ENCODE measurements around the gene SFR1.

The SFR1 gene

DNA sequence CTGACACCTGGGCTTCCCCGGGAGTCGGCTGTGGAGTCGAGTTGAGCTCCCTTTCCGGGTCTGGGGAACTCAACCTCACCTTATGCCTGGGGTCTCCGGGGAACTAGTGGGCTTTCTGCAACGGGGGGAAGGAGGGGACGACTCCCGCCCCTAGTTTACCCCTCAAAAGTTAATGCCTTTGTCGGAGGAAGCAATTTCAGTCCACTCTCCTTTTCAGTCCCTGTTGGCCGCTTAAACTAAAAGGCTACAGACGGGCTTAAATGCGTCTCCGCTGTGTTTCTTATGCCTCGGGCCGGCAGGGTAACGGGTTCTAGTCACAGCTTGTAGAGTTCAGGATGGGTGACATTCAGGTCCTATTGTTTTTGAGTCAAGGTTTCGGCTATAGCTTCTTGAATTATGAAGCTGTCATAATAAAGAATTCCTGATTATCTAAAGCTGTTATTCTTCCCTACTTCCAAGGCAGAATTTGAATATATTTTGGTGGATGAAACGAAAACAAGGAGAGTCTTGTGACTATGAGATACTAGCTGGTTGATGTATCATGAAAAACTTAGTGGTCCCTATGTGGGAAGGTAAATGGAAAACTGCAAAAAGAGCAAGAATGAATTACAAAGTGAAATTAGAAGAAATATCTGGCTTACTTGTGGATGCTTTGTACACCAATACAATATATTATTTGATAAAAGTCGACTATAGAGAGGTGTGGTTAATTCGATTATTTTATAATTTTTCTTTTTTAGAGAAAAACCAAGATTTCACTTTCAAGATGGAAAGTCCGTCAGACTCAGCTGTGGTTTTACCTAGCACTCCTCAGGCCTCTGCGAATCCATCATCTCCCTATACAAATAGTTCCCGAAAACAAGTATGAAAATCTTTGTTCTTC, 495 bp downstream of the SFR1 start:
- no peak for DNase-seq
- Histone ChIP-seq H3K4me1 (peaks cover 5% of the 10 kb centered on the region), H3K36me3 (no peaks in the 10 kb centered on the region), H3K4me3 (ENCODE audit: low read depth, low read length) (peak overlapping the region; percentile 97), H3K9me3 (no peaks in the 10 kb centered on the region), H3K27me3 (no peaks in the 10 kb centered on the region)
- TF ChIP-seq, protein P1, sequence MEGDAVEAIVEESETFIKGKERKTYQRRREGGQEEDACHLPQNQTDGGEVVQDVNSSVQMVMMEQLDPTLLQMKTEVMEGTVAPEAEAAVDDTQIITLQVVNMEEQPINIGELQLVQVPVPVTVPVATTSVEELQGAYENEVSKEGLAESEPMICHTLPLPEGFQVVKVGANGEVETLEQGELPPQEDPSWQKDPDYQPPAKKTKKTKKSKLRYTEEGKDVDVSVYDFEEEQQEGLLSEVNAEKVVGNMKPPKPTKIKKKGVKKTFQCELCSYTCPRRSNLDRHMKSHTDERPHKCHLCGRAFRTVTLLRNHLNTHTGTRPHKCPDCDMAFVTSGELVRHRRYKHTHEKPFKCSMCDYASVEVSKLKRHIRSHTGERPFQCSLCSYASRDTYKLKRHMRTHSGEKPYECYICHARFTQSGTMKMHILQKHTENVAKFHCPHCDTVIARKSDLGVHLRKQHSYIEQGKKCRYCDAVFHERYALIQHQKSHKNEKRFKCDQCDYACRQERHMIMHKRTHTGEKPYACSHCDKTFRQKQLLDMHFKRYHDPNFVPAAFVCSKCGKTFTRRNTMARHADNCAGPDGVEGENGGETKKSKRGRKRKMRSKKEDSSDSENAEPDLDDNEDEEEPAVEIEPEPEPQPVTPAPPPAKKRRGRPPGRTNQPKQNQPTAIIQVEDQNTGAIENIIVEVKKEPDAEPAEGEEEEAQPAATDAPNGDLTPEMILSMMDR (IDR thresholded peaks at IDR 0.05; ENCODE audit: low read depth, low read length) = no peak

DNA sequence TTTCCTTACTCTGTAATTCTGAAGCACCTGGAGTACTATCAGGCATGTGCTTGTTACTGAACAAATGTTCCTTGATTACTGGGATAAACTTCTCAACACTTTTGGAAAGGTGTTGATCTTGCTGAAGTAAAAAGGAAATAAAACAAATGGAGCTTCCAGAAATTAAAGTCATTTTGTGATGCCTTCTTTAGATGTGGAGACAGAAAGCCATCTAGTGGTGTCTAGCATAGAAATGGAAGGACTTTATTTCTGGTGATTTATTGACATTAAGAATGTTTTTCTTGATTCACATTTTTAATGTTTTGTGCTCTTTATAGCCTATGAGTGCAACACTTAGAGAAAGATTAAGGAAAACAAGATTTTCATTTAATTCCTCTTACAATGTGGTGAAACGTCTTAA, 1.4 kb downstream of the SFR1 start:
- Histone ChIP-seq H3K36me3 (no peaks in the 10 kb centered on the region), H3K9me3 (no peaks in the 10 kb centered on the region), H3K4me3 (ENCODE audit: low read depth, low read length) (no peak overlapping the region), H3K27me3 (no peaks in the 10 kb centered on the region), H3K4me1 (peaks cover 5% of the 10 kb centered on the region)
- TF ChIP-seq, protein P1 (IDR thresholded peaks at IDR 0.05; ENCODE audit: low read depth, low read length) = peak; percentile 21; the same call in 1 of the 2 replicates
- no peak for DNase-seq

DNA sequence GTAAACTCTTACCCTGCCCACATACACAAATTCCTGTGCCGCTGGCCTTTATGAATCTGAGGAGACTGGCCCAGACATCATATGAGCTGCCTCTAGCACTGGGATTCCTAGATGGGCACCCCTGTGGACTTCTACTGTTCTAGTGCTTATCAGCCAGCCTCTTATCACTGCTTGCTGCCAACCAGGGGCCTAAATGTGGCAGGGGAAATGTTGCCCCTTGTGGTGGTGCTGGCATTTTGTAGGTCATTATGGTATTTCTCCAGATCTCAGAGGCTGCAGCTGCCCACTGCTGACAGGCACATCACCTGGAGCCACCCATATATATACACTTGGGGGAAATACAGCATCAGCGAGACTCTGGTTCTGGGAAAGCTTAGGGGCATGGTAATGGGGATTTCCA, 5.4 kb downstream of the SFR1 start:
- no peaks in the 10 kb centered on the region for H3K27me3 ChIP-seq
- no peaks in the 10 kb centered on the region for H3K9me3 ChIP-seq
- H3K4me1 ChIP-seq = no peaks in the 10 kb centered on the region
- H3K36me3 ChIP-seq = no peaks in the 10 kb centered on the region
- H3K4me3 ChIP-seq (ENCODE audit: low read depth, low read length) = no peak overlapping the region
- TF ChIP-seq, protein P1 (IDR thresholded peaks at IDR 0.05; ENCODE audit: low read depth, low read length) = peak; percentile 48
- DNase-seq = peak; percentile 34

DNA sequence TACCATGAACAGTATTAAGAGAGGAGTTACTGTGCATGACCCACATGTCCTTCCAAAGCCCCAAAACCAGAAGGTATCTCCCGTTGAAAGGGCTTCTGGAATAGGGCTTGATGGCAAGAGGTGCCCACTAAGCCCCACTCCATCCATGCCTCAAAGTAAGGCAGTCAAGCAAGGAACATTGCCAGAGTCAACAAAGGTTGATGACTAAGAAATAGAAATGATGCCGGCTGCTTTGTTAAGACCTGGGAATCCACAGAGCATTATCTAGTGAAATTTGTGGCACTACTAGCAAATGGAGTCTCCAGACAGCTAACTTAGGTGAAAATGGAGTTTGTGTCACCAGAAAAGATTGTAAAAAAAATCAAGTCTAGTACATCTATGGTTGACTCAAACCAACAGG, 6.2 kb downstream of the SFR1 start:
- no peaks in the 10 kb centered on the region for H3K4me1 ChIP-seq
- H3K27me3 ChIP-seq = peaks cover 4% of the 10 kb centered on the region; the same call in 1 of the 2 replicates
- no peak for DNase-seq
- TF ChIP-seq, protein P1 (IDR thresholded peaks at IDR 0.05; ENCODE audit: low read depth, low read length) = no peak
- H3K4me3 ChIP-seq (ENCODE audit: low read depth, low read length) = no peak overlapping the region
- H3K9me3 ChIP-seq = no peaks in the 10 kb centered on the region
- no peaks in the 10 kb centered on the region for H3K36me3 ChIP-seq

DNA sequence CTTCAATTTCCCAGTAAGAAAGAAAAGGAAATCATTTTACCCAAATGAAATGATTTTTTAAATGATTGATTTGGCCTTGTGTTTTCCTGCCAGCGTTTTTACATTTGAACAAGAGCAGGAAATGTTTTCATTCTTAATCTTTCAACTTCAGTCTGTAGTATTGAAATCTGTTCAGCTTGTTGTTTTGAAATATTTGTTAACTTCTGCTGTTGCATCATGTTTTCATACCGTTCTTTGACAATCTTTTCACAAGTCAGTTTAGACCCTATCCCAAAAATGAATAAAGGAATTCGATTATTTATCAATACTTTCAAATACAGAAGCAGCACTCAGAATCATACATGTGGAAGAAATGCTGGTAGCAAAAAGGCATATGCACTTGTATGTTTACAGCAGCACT, 8.1 kb downstream of the SFR1 start:
- DNase-seq = no peak
- H3K4me1 ChIP-seq = no peaks in the 10 kb centered on the region
- no peaks in the 10 kb centered on the region for H3K9me3 ChIP-seq
- no peaks in the 10 kb centered on the region for H3K36me3 ChIP-seq
- H3K27me3 ChIP-seq = peaks cover 6% of the 10 kb centered on the region; the same call in 1 of the 2 replicates
- H3K4me3 ChIP-seq (ENCODE audit: low read depth, low read length) = no peak overlapping the region
- TF ChIP-seq, protein P1 (IDR thresholded peaks at IDR 0.05; ENCODE audit: low read depth, low read length) = no peak

DNA sequence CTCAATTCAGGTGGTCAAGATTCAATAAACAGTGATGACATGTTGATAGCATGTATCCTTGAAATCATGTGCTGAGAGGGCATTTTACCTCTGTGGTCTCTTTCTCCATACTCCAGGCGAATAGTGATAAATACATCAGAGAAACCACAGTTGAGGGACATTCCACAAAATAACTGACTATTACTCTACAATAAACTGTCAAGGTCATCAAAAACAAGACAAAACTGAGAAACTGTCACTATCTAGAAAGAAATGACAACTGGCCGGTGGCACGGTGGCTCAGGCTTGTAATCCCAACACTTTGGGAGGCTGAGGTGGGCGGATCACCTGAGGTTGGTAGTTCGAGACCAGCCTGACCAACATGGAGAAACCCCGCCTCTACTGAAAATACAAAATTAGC, 16.2 kb downstream of the SFR1 start:
- TF ChIP-seq, protein P1 (IDR thresholded peaks at IDR 0.05; ENCODE audit: low read depth, low read length) = no peak
- Histone ChIP-seq H3K4me1 (no peaks in the 10 kb centered on the region), H3K9me3 (no peaks in the 10 kb centered on the region), H3K27me3 (peaks cover 3% of the 10 kb centered on the region; the same call in 1 of the 2 replicates), H3K36me3 (no peaks in the 10 kb centered on the region), H3K4me3 (ENCODE audit: low read depth, low read length) (no peak overlapping the region)
- no peak for DNase-seq

Measured in BE2C (cell line).